Measurements from ENCODE around the gene EXT2. TPM values are rescaled to one million over a fixed set of nuclear protein-coding genes. Genes with fewer than 3 reads are reported as not detected.

Gene EXT2
- total and polyA plus RNA-seq, 2 of the 13 experiments (the other 11 are each of a cell fraction or from before 2014, with no cell fraction given), result 61.5 to 68.7 TPM

DNA sequence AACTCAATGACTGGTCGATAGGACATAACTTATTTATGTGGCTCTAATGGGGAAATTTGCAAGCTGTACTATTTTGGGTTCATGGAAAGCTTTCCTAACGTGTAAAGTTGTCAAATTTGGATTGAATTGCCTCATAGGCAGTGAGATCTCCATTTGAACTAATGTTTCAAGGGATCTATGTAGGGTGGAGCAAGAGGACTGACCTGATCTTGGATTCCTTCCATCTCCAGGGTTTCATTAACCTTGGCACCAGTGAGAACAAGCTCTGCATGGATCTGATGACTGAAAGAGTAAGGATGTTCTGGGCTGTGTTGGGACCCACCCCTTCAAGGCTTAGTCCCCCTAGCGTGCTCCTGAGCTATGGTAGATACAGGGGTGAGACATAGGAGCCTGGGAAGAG, 45.6 kb upstream of the EXT2 start (continued):
- TF ChIP-seq, protein P1, sequence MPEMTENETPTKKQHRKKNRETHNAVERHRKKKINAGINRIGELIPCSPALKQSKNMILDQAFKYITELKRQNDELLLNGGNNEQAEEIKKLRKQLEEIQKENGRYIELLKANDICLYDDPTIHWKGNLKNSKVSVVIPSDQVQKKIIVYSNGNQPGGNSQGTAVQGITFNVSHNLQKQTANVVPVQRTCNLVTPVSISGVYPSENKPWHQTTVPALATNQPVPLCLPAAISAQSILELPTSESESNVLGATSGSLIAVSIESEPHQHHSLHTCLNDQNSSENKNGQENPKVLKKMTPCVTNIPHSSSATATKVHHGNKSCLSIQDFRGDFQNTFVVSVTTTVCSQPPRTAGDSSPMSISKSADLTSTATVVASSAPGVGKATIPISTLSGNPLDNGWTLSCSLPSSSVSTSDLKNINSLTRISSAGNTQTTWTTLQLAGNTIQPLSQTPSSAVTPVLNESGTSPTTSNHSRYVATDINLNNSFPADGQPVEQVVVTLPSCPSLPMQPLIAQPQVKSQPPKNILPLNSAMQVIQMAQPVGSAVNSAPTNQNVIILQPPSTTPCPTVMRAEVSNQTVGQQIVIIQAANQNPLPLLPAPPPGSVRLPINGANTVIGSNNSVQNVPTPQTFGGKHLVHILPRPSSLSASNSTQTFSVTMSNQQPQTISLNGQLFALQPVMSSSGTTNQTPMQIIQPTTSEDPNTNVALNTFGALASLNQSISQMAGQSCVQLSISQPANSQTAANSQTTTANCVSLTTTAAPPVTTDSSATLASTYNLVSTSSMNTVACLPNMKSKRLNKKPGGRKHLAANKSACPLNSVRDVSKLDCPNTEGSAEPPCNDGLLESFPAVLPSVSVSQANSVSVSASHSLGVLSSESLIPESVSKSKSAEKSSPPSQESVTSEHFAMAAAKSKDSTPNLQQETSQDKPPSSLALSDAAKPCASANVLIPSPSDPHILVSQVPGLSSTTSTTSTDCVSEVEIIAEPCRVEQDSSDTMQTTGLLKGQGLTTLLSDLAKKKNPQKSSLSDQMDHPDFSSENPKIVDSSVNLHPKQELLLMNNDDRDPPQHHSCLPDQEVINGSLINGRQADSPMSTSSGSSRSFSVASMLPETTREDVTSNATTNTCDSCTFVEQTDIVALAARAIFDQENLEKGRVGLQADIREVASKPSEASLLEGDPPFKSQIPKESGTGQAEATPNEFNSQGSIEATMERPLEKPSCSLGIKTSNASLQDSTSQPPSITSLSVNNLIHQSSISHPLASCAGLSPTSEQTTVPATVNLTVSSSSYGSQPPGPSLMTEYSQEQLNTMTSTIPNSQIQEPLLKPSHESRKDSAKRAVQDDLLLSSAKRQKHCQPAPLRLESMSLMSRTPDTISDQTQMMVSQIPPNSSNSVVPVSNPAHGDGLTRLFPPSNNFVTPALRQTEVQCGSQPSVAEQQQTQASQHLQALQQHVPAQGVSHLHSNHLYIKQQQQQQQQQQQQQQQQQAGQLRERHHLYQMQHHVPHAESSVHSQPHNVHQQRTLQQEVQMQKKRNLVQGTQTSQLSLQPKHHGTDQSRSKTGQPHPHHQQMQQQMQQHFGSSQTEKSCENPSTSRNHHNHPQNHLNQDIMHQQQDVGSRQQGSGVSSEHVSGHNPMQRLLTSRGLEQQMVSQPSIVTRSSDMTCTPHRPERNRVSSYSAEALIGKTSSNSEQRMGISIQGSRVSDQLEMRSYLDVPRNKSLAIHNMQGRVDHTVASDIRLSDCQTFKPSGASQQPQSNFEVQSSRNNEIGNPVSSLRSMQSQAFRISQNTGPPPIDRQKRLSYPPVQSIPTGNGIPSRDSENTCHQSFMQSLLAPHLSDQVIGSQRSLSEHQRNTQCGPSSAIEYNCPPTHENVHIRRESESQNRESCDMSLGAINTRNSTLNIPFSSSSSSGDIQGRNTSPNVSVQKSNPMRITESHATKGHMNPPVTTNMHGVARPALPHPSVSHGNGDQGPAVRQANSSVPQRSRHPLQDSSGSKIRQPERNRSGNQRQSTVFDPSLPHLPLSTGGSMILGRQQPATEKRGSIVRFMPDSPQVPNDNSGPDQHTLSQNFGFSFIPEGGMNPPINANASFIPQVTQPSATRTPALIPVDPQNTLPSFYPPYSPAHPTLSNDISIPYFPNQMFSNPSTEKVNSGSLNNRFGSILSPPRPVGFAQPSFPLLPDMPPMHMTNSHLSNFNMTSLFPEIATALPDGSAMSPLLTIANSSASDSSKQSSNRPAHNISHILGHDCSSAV (CRISPR knock-in tag; IDR thresholded peaks at IDR 0.05; ENCODE audit: borderline replicate concordance), result no peak

DNA sequence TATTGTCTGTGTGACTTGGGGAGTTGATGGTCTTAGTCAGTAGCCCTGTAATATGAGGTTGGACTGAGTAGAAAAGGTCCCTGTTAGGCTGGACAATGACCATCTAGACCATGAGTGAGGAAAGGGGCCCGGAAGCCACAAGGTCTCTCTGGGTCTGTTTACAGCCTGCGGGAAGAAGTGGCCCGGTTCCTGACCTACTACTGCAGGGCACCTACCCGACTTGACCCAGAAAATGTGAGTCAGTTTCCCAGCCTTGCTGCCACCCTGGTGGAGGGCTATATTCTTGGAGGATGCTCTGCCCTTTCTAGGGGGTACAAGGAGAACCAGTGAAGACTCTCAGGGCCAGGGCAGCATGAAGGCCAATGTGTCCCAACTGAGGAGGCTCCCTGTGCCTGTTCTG, 44.3 kb upstream of the EXT2 start:
- no peak for TF ChIP-seq ZFY (CRISPR knock-in tag; IDR thresholded peaks at IDR 0.05)
- TF ChIP-seq BCL6 (CRISPR knock-in tag; IDR thresholded peaks at IDR 0.05), result no peak
- no peak for TF ChIP-seq NFIC (IDR thresholded peaks at IDR 0.05; ENCODE audit: low read length)
- TF ChIP-seq ZNF3 (CRISPR knock-in tag; IDR thresholded peaks at IDR 0.05), result no peak
- TF ChIP-seq ZNF329 (CRISPR knock-in tag; IDR thresholded peaks at IDR 0.05; ENCODE audit: low read depth), result no peak
- no peak for TF ChIP-seq CBX5 (CRISPR knock-in tag; IDR thresholded peaks at IDR 0.05; ENCODE audit: borderline replicate concordance)
- no peak for TF ChIP-seq NCOA1 (CRISPR knock-in tag; IDR thresholded peaks at IDR 0.05)
- TF ChIP-seq ZNF101 (CRISPR knock-in tag; IDR thresholded peaks at IDR 0.05; ENCODE audit: borderline replicate concordance, low read depth), result no peak
- no peak for TF ChIP-seq TBL1XR1 (IDR thresholded peaks at IDR 0.05; ENCODE audit: borderline replicate concordance, low read length, partially characterized antibody)
- no peak for TF ChIP-seq ZNF816 (CRISPR knock-in tag; IDR thresholded peaks at IDR 0.05; ENCODE audit: borderline replicate concordance)
- TF ChIP-seq POLR2A (IDR thresholded peaks at IDR 0.05; ENCODE audit: insufficient read depth in 1 of 2, low read depth in 2 of 2, low read length in 2 of 2), result no peak
- no peak for TF ChIP-seq ZMAT3 (CRISPR knock-in tag; conservative IDR thresholded peaks at IDR 0.05)
- ChIA-PET POLR2A (no interaction called here), CTCF (ENCODE audit: low intra/inter-chr PET ratio, low total read pairs) (no interaction called here)
- BruUV-seq (replicated peaks), result no TSS peak
- H4K20me1 ChIP-seq (ENCODE audit: insufficient read depth, low read length), result no peaks in the 10 kb centered on the region
- H3K27me3 ChIP-seq (ENCODE audit: control insufficient read depth in 1 of 2, insufficient read depth in 2 of 2, low read length in 2 of 2), result peaks cover 3 to 9% of the 10 kb centered on the region in 2 experiments; a peak in 3 of 5 replicates
- no peak overlapping the region for H3K4me2 ChIP-seq (ENCODE audit: low read depth, low read length)
- intact Hi-C loops (cut with micrococcal nuclease; ENCODE audit: unreplicated experiment) (no loop called here), in situ Hi-C loops (cut with HindIII; ENCODE audit: extremely low pct_ligation_motif_present, low pct_unique_long_range_greater_than_20kb) (no loop called here)
- no CpG with 5 or more reads among the region's 4 CpGs for WGBS (ENCODE audit: low lambda C conversion rate)
- H3K27ac ChIP-seq (ENCODE audit: extremely low read length, insufficient read depth, low read length), result no peak overlapping the region
- H3K9ac ChIP-seq (ENCODE audit: insufficient read depth, low read depth, low read length), result no peak overlapping the region
- FAIRE-seq (no peak), ATAC-seq (no peak), DNase-seq (ENCODE audit: low spot score) (no peak)
- no peaks in the 10 kb centered on the region for H3K9me3 ChIP-seq (ENCODE audit: low read length)
- no peak overlapping the region for H3K4me3 ChIP-seq (replicated peaks in 1 of 3; ENCODE audit: insufficient read depth in 1 of 3, low read depth in 2 of 3, low read length in 3 of 3)
- H3K4me1 ChIP-seq (ENCODE audit: insufficient read depth, low read length), result no peaks in the 10 kb centered on the region
- H3K36me3 ChIP-seq (replicated peaks in 1 of 2; ENCODE audit: control insufficient read depth in 1 of 2, insufficient read depth in 2 of 2, low read length in 2 of 2), result no peaks in the 10 kb centered on the region
- H2AFZ ChIP-seq (ENCODE audit: low read length), result no peak overlapping the region
- no peaks in the 10 kb centered on the region for H3K79me2 ChIP-seq (ENCODE audit: insufficient read depth, low read length)
